ENCODE data around the gene SCNM1.
A peak's percentile ranks its signal among the peaks of the same experiment; 100 is the strongest.

Gene SCNM1

GRCh38 chr1:151135433-151136385, 30.2 kb upstream of the SCNM1 start:
- Histone ChIP-seq H3K9me3 (ENCODE audit: low read length) (no peaks in the 10 kb centered on the region), H3K4me1 (ENCODE audit: insufficient read depth, low read length) (peaks cover 4% of the 10 kb centered on the region), H3K4me3 (ENCODE audit: low read depth in 1 of 2, low read length in 2 of 2) (no peak overlapping the region), H3K9ac (ENCODE audit: low read length) (no peak overlapping the region), H3K27me3 (ENCODE audit: control insufficient read depth in 1 of 2, insufficient read depth in 2 of 2, low read length in 2 of 2) (no peaks in the 10 kb centered on the region), H3K27ac (ENCODE audit: low read depth, low read length) (no peak overlapping the region), H3K36me3 (ENCODE audit: insufficient read depth, low read length) (peaks cover 7% of the 10 kb centered on the region)

GRCh38 chr1:151137789-151138188, 28.2 kb upstream of the SCNM1 start:
- Histone ChIP-seq H3K9me3 (ENCODE audit: low read length) (no peaks in the 10 kb centered on the region), H3K4me3 (ENCODE audit: low read depth in 1 of 2, low read length in 2 of 2) (no peak overlapping the region), H3K27ac (ENCODE audit: low read depth, low read length) (no peak overlapping the region), H3K36me3 (ENCODE audit: insufficient read depth, low read length) (peaks cover 7% of the 10 kb centered on the region), H3K4me1 (ENCODE audit: insufficient read depth, low read length) (no peaks in the 10 kb centered on the region), H3K27me3 (ENCODE audit: control insufficient read depth in 1 of 2, insufficient read depth in 2 of 2, low read length in 2 of 2) (no peaks in the 10 kb centered on the region), H3K9ac (ENCODE audit: low read length) (no peak overlapping the region)

DNA sequence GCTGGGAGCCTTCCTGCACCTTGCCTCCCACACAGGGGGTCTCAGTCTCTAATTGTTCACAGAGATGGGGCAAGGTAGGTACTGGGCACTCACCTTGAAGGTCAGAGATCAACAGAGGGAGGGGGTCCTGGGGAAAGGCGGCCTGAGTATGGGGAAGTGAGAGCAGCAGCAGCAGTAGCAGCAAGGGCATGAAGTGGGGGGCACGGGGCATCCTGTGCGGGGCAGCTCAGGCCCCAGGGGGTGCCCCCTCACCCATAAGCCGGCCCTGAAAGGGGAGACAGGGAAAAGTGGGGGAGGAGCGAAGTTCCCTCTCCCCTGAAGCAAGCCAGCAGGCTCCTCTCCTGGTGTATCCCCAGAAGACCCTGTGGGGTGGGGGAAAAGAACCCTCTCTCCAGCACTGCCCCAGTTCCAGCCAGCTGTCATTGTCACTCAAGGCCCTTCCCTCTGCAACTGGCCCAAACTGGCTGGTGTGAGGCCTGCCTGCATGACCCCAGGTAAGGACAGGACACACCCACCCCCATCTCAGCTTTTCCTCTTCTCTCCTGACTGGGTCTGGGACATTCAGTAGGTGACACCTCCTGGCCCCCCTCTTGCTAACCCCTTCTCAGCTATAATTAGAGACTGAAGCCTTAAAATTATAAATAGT, 23.4 kb upstream of the SCNM1 start:
- Histone ChIP-seq H3K9me3 (ENCODE audit: low read length) (no peaks in the 10 kb centered on the region), H3K36me3 (ENCODE audit: insufficient read depth, low read length) (no peaks in the 10 kb centered on the region), H3K4me1 (ENCODE audit: insufficient read depth, low read length) (peaks cover 29% of the 10 kb centered on the region), H3K9ac (ENCODE audit: low read length) (no peak overlapping the region), H3K27me3 (ENCODE audit: control insufficient read depth in 1 of 2, insufficient read depth in 2 of 2, low read length in 2 of 2) (no peaks in the 10 kb centered on the region), H3K27ac (ENCODE audit: low read depth, low read length) (no peak overlapping the region), H3K4me3 (ENCODE audit: low read depth in 1 of 2, low read length in 2 of 2) (no peak overlapping the region)

GRCh38 chr1:151143057-151143435, 22.9 kb upstream of the SCNM1 start:
- H3K4me1 ChIP-seq (ENCODE audit: insufficient read depth, low read length), result peaks cover 30% of the 10 kb centered on the region
- no peak overlapping the region for H3K9ac ChIP-seq (ENCODE audit: low read length)
- no peaks in the 10 kb centered on the region for H3K27me3 ChIP-seq (ENCODE audit: control insufficient read depth in 1 of 2, insufficient read depth in 2 of 2, low read length in 2 of 2)
- no peaks in the 10 kb centered on the region for H3K9me3 ChIP-seq (ENCODE audit: low read length)
- H3K4me3 ChIP-seq (ENCODE audit: low read depth in 1 of 2, low read length in 2 of 2), result no peak overlapping the region
- H3K27ac ChIP-seq (ENCODE audit: low read depth, low read length), result no peak overlapping the region
- H3K36me3 ChIP-seq (ENCODE audit: insufficient read depth, low read length), result no peaks in the 10 kb centered on the region

- H3K27me3 ChIP-seq (ENCODE audit: control insufficient read depth in 1 of 2, insufficient read depth in 2 of 2, low read length in 2 of 2), result no peaks in the 10 kb centered on the region
- no peak overlapping the region for H3K9ac ChIP-seq (ENCODE audit: low read length)
- H3K27ac ChIP-seq (ENCODE audit: low read depth, low read length), result no peak overlapping the region
- no peaks in the 10 kb centered on the region for H3K9me3 ChIP-seq (ENCODE audit: low read length)
- H3K4me1 ChIP-seq (ENCODE audit: insufficient read depth, low read length), result peaks cover 30% of the 10 kb centered on the region
- H3K4me3 ChIP-seq (ENCODE audit: low read depth in 1 of 2, low read length in 2 of 2), result no peak overlapping the region
- no peaks in the 10 kb centered on the region for H3K36me3 ChIP-seq (ENCODE audit: insufficient read depth, low read length)
Observed at GRCh38 chr1:151143986-151144385, 22.0 kb upstream of the SCNM1 start.

GRCh38 chr1:151144474-151145303, 21.3 kb upstream of the SCNM1 start:
- Histone ChIP-seq H3K27me3 (ENCODE audit: control insufficient read depth in 1 of 2, insufficient read depth in 2 of 2, low read length in 2 of 2) (no peaks in the 10 kb centered on the region), H3K4me1 (ENCODE audit: insufficient read depth, low read length) (peaks cover 30% of the 10 kb centered on the region), H3K9ac (ENCODE audit: low read length) (peak overlapping the region; percentile 53), H3K4me3 (ENCODE audit: low read depth in 1 of 2, low read length in 2 of 2) (peak overlapping the region in 1 of 2 donors; percentile 97), H3K9me3 (ENCODE audit: low read length) (no peaks in the 10 kb centered on the region), H3K36me3 (ENCODE audit: insufficient read depth, low read length) (no peaks in the 10 kb centered on the region), H3K27ac (ENCODE audit: low read depth, low read length) (no peak overlapping the region)

DNA sequence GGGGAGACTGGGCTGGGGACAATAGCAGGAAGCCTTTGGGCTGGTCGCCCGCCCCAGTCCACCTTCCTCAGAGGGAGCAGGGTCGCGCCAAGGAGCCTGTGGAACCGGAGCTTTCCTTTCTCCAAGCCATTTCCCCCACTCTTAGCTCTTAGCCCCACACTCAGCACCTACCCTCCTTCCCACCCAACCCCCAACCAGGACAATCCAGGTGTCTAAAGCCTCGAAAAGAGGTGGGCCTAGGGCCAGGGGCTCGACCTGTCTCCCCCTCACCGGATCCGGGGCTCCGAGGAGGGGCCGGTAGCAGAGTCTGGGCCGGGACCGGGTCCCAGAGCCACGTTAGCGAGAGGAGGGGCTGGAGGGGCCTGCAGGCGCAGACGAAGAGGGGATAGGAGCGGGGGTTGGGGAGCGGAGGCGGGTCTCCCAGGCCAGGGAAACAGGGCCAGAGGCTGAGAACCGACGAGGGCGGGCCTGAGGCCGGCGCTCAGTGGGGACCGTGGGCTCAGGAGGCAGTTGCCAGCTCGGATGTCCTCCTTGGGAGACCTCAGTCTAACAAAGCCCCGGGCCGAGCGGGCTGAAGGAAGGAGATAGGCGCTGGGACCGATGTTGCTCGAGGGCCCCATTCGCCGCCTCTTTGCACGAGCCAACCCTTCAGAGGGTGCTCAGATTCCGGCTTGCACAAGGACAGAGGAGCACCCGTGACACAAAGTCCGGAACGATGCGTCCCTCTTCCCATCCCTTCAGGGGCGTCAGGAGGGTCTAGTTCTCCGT, 20.5 kb upstream of the SCNM1 start:
- Histone ChIP-seq H3K4me1 (ENCODE audit: insufficient read depth, low read length) (peaks cover 30% of the 10 kb centered on the region), H3K27me3 (ENCODE audit: control insufficient read depth in 1 of 2, insufficient read depth in 2 of 2, low read length in 2 of 2) (no peaks in the 10 kb centered on the region), H3K9ac (ENCODE audit: low read length) (peak overlapping the region; percentile 53), H3K36me3 (ENCODE audit: insufficient read depth, low read length) (no peaks in the 10 kb centered on the region), H3K9me3 (ENCODE audit: low read length) (no peaks in the 10 kb centered on the region), H3K27ac (ENCODE audit: low read depth, low read length) (peak overlapping the region; percentile 90), H3K4me3 (ENCODE audit: low read depth in 1 of 2, low read length in 2 of 2) (peak overlapping the region; percentile 85 to 97)

GRCh38 chr1:151146072-151146411, 19.9 kb upstream of the SCNM1 start:
- H3K9me3 ChIP-seq (ENCODE audit: low read length), result no peaks in the 10 kb centered on the region
- H3K4me1 ChIP-seq (ENCODE audit: insufficient read depth, low read length), result peaks cover 30% of the 10 kb centered on the region
- H3K27ac ChIP-seq (ENCODE audit: low read depth, low read length), result peak overlapping the region; percentile 90

GRCh38 chr1:151146412-151147131, 19.4 kb upstream of the SCNM1 start, which contains the start of gene SEMA6C:
SEMA6C (minus strand) TSS chr1:151146631; CDS start chr1:151142621, 4,010 bp downstream.
- H3K4me1 ChIP-seq (ENCODE audit: insufficient read depth, low read length), result peaks cover 30% of the 10 kb centered on the region
- H3K9ac ChIP-seq (ENCODE audit: low read length), result peak within 1 kb of the TSS; percentile 75

More at GRCh38 chr1:151146072-151146411, 19.9 kb upstream of the SCNM1 start:
- H3K27me3 ChIP-seq (ENCODE audit: control insufficient read depth in 1 of 2, insufficient read depth in 2 of 2, low read length in 2 of 2), result no peaks in the 10 kb centered on the region
- H3K4me3 ChIP-seq (ENCODE audit: low read depth in 1 of 2, low read length in 2 of 2), result peak overlapping the region; percentile 85 to 97
- H3K9ac ChIP-seq (ENCODE audit: low read length), result peak overlapping the region; percentile 53
- no peaks in the 10 kb centered on the region for H3K36me3 ChIP-seq (ENCODE audit: insufficient read depth, low read length)

GRCh38 chr1:151147132-151147503, 18.8 kb upstream of the SCNM1 start:
- no peaks in the 10 kb centered on the region for H3K27me3 ChIP-seq (ENCODE audit: control insufficient read depth in 1 of 2, insufficient read depth in 2 of 2, low read length in 2 of 2)
- peaks cover 30% of the 10 kb centered on the region for H3K4me1 ChIP-seq (ENCODE audit: insufficient read depth, low read length)
- peak overlapping the region; percentile 85 to 97 for H3K4me3 ChIP-seq (ENCODE audit: low read depth in 1 of 2, low read length in 2 of 2)
- H3K36me3 ChIP-seq (ENCODE audit: insufficient read depth, low read length), result no peaks in the 10 kb centered on the region
- peak overlapping the region; percentile 80 for H3K27ac ChIP-seq (ENCODE audit: low read depth, low read length)
- no peaks in the 10 kb centered on the region for H3K9me3 ChIP-seq (ENCODE audit: low read length)
- peak overlapping the region; percentile 75 for H3K9ac ChIP-seq (ENCODE audit: low read length)

More at GRCh38 chr1:151146412-151147131, 19.4 kb upstream of the SCNM1 start, which contains the start of gene SEMA6C:
- Histone ChIP-seq H3K9me3 (ENCODE audit: low read length) (no peaks in the 10 kb centered on the region), H3K27me3 (ENCODE audit: control insufficient read depth in 1 of 2, insufficient read depth in 2 of 2, low read length in 2 of 2) (no peaks in the 10 kb centered on the region), H3K36me3 (ENCODE audit: insufficient read depth, low read length) (no peaks in the 10 kb centered on the region), H3K4me3 (ENCODE audit: low read depth in 1 of 2, low read length in 2 of 2) (peak within 1 kb of the TSS; percentile 85 to 97), H3K27ac (ENCODE audit: low read depth, low read length) (peak within 1 kb of the TSS; percentile 90)
